ENCODE data around the gene ANO1.

GRCh38 chr11:70158757-70159389 lies 80.8 kb downstream of the ANO1 start:
- no peak for TF ChIP-seq POLR2A (IDR thresholded peaks at IDR 0.05)
- no peak for TF ChIP-seq CTCF (IDR thresholded peaks at IDR 0.05)
